Keratinocyte (primary cell): Measurements from ENCODE around the gene TTPAL. TPM values are rescaled to one million over a fixed set of nuclear protein-coding genes. Genes with fewer than 3 reads are reported as not detected.
A peak's percentile ranks its signal among the peaks of the same experiment; 100 is the strongest.

Experiments
- DNase-seq: peaks from one replicate; pipeline ENCODE4 v3.0.0-alpha.2; 2011; ENCODE audit warnings: low read depth, missing footprints, low spot score
- FAIRE-seq: peaks from 2 replicates; lab custom pipeline; 2011; peaks lifted over from hg19 to GRCh38; lab: Jason Lieb, UNC
- H2AFZ ChIP-seq: 2 replicates; pipeline ENCODE4 v1.6.0; 2012; ENCODE audit warnings: low read length, control low read depth, inconsistent platforms; ENCODE audit not compliant: control insufficient read depth
- H3K27ac ChIP-seq: 2 replicates; pipeline ENCODE4 v1.5.1; 2011; ENCODE audit warnings: low read length; ENCODE audit not compliant: control insufficient read depth, insufficient read depth
- H3K27me3 ChIP-seq: 3 replicates; pipeline ENCODE4 v1.6.0; 2011; ENCODE audit warnings: low read length; ENCODE audit not compliant: control insufficient read depth, insufficient read depth; ENCODE audit errors: extremely low read depth
- H3K36me3 ChIP-seq, 2 experiments: 2 replicates in 1 of 2; 3 replicates in 1 of 2; pipeline ENCODE4 v1.5.1; 2011; ENCODE audit warnings: low read length in 2 of 2, mild to moderate bottlenecking in 1 of 2; ENCODE audit not compliant: control insufficient read depth in 2 of 2, insufficient read depth in 2 of 2; ENCODE audit errors: extremely low read depth in 1 of 2
- H3K4me1 ChIP-seq: 3 replicates; pipeline ENCODE4 v1.5.1; 2011; ENCODE audit warnings: low read length; ENCODE audit not compliant: control insufficient read depth, insufficient read depth; ENCODE audit errors: extremely low read depth
- H3K4me2 ChIP-seq: 3 replicates; pipeline ENCODE4 v1.6.0; 2011; ENCODE audit warnings: low read depth, low read length; ENCODE audit not compliant: control insufficient read depth, insufficient read depth; ENCODE audit errors: extremely low read depth
- H3K4me3 ChIP-seq, 3 experiments: fragments of 200-600 bp in 1 of 3; sonication (generic) in 1 of 3; 2 replicates in 2 of 3; 3 replicates in 1 of 3; pipeline ENCODE4 v1.5.1; 2011 to 2016; ENCODE audit warnings: low read length in 3 of 3, mild to moderate bottlenecking in 3 of 3, control low read depth in 2 of 3, inconsistent platforms in 1 of 3, low read depth in 1 of 3, mixed read lengths in 1 of 3, mixed run types in 1 of 3, moderate library complexity in 1 of 3; ENCODE audit not compliant: control insufficient read depth in 2 of 3, insufficient read depth in 2 of 3; ENCODE audit errors: extremely low read depth in 1 of 3
- H3K79me2 ChIP-seq: 2 replicates; pipeline ENCODE4 v1.6.0; 2012; ENCODE audit warnings: low read length; ENCODE audit not compliant: control insufficient read depth, insufficient read depth
- H3K9ac ChIP-seq: 3 replicates; pipeline ENCODE4 v1.6.0; 2011; ENCODE audit warnings: low read length; ENCODE audit not compliant: control insufficient read depth, insufficient read depth; ENCODE audit errors: extremely low read depth
- H3K9me1 ChIP-seq: 3 replicates; pipeline ENCODE4 v1.6.0; 2011; ENCODE audit warnings: low read length; ENCODE audit not compliant: control insufficient read depth, insufficient read depth; ENCODE audit errors: extremely low read depth
- H3K9me3 ChIP-seq: 2 replicates; pipeline ENCODE4 v1.5.1; 2012; ENCODE audit warnings: low read depth, low read length; ENCODE audit not compliant: control insufficient read depth
- H4K20me1 ChIP-seq: 3 replicates; pipeline ENCODE4 v1.6.0; 2011; ENCODE audit warnings: low read length; ENCODE audit not compliant: control insufficient read depth, insufficient read depth; ENCODE audit errors: extremely low read depth
- CTCF ChIP-seq, 3 experiments: IDR thresholded peaks in 1 of 3; conservative IDR thresholded peaks in 1 of 3; optimal IDR thresholded peaks in 1 of 3; 2 replicates in 2 of 3; 3 replicates in 1 of 3; pipeline versions ENCODE3 to v1.5.1; 2011; ENCODE audit warnings: low read length in 3 of 3, mild to moderate bottlenecking in 3 of 3, moderate library complexity in 2 of 3, control low read depth in 1 of 3, inconsistent platforms in 1 of 3; ENCODE audit not compliant: insufficient read depth in 2 of 3; ENCODE audit errors: extremely low read depth in 1 of 3
- EZH2 ChIP-seq: IDR thresholded peaks from one replicate; pipeline ENCODE4 v1.6.1; 2012; ENCODE audit warnings: inconsistent platforms, mild to moderate bottlenecking, low read length, moderate library complexity
- dilution Hi-C: fragments of 300-500 bp; cut with MboI; formaldehyde crosslinking; loops from one replicate; pipeline ENCODE4 v1.7.0; 2020; ENCODE audit warnings: low sequenced_read_pairs; ENCODE audit not compliant: extremely low pct_ligation_motif_present
- polyA plus RNA-seq, 5 experiments: library from polyadenylated mRNA; depleted of rRNA in 3 of 5; stranded (reverse) in 3 of 5; stranded (forward) in 1 of 5; unstranded in 1 of 5; fragments of >200 nt; gene quantifications; 1 replicate in 1 of 5; 2 replicates in 3 of 5; 3 replicates in 1 of 5; pipeline versions ENCODE4 v1.2.1 to v1.2.3, GENCODE V29; 2011 to 2012; ENCODE audit warnings: missing spikeins in 2 of 5, low read depth in 1 of 5, low replicate concordance in 1 of 5

Gene TTPAL
- polyA plus RNA-seq, 1 donor (not counting 4 experiments of a cell fraction or from before 2014, with no cell fraction given) = 20.0 TPM

GRCh38 chr20:44521484-44522481 is 46.1 kb downstream of the TTPAL start, which contains the start of gene SERINC3:
TSS of gene SERINC3 (minus strand) at chr20:44522070. CDS start at chr20:44521951, 119 bp downstream.
- Histone ChIP-seq H3K79me2 (peaks cover 49% of the 10 kb centered on the region), H3K27me3 (no peaks in the 10 kb centered on the region), H3K4me2 (peak within 1 kb of the TSS; percentile 95), H3K9me1 (peaks cover 5% of the 10 kb centered on the region), H3K4me3 (peak within 1 kb of the TSS; percentile 95 to 100 (median 97)), H2AFZ (peak within 1 kb of the TSS; percentile 89), H3K9me3 (peaks cover 1% of the 10 kb centered on the region), H3K4me1 (peaks cover 27% of the 10 kb centered on the region), H3K27ac (peak within 1 kb of the TSS; percentile 100), H4K20me1 (peaks cover 11% of the 10 kb centered on the region), H3K9ac (peak within 1 kb of the TSS; percentile 100), H3K36me3 (no peaks in the 10 kb centered on the region)
- DNase-seq (peak; percentile 45), FAIRE-seq (peak; percentile 75)
- dilution Hi-C loops = no loop called here
- TF ChIP-seq CTCF (optimal IDR thresholded peaks at IDR 0.05 in 1 of 3, IDR thresholded peaks at IDR 0.05 in 1 of 3, conservative IDR thresholded peaks at IDR 0.05 in 1 of 3; ENCODE audit: extremely low read depth in 1 of 3, insufficient read depth in 2 of 3, low read length in 3 of 3) (no peak), EZH2 (no peak)

- H3K4me3 ChIP-seq = no peak overlapping the region
- H3K27ac ChIP-seq = no peak overlapping the region
- peak overlapping the region; percentile 15 for H3K9ac ChIP-seq
- H3K79me2 ChIP-seq = peaks cover 39% of the 10 kb centered on the region
- dilution Hi-C loops = no loop called here
- no peak for DNase-seq
- no peaks in the 10 kb centered on the region for H3K36me3 ChIP-seq
- H2AFZ ChIP-seq = peak overlapping the region; percentile 49
- H3K27me3 ChIP-seq = no peaks in the 10 kb centered on the region
- H3K9me3 ChIP-seq = peaks cover 2% of the 10 kb centered on the region
- FAIRE-seq = no peak
- H3K4me2 ChIP-seq = peak overlapping the region; percentile 95
- H3K9me1 ChIP-seq = peaks cover 5% of the 10 kb centered on the region
- H3K4me1 ChIP-seq = peaks cover 27% of the 10 kb centered on the region
- H4K20me1 ChIP-seq = peaks cover 11% of the 10 kb centered on the region
- no peak for TF ChIP-seq EZH2
These were observed 47.2 kb downstream of the TTPAL start for GRCh38 chr20:44522841-44523240.
